ENCODE measurements around the gene SPATA3. TPM values are rescaled to one million over a fixed set of nuclear protein-coding genes. Genes with fewer than 3 reads are reported as not detected.

The SPATA3 gene
- total and polyA plus RNA-seq, 2 donors (not counting 1 experiment from before 2014, with no cell fraction given), result not detected

DNA sequence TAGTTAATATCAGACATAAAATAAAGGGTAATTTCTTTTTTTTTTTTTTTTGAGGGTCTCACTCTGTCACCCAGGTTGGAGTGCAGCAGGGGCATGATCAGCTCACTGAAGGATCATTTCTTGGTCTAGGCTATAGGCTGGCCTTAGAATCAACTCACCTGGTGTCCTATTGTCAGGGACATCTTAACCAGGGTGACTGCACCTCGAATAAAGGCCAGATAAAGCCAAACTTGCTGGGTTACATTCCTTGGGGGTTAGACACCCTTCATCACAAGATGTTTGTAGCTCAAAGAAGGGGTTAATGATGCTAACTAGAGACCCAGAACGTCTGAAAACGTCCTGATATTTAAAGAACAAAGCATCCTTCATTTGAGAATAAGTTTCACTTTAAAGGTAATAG is 17.9 kb downstream of the SPATA3 start:
- H3K27me3 ChIP-seq (ENCODE audit: control insufficient read depth, insufficient read depth, low read length), result peaks cover 17% of the 10 kb centered on the region

GRCh38 chr2:231015478-231015877 is 19.6 kb downstream of the SPATA3 start:
- TF ChIP-seq EZH2 (IDR thresholded peaks at IDR 0.05; ENCODE audit: low read length, missing control alignments) (no peak), CTCF (conservative IDR thresholded peaks at IDR 0.05 in 1 of 2, IDR thresholded peaks at IDR 0.05 in 1 of 2; ENCODE audit: low read depth in 1 of 2, low read length in 2 of 2) (no peak)
- no peak overlapping the region for H2AFZ ChIP-seq (ENCODE audit: low read length)

More for the DNA sequence above, 17.9 kb downstream of the SPATA3 start:
- no peak overlapping the region for H3K27ac ChIP-seq (ENCODE audit: insufficient read depth, low read length)
- H2AFZ ChIP-seq (ENCODE audit: low read length), result no peak overlapping the region
- H3K36me3 ChIP-seq (ENCODE audit: control insufficient read depth, insufficient read depth, low read length), result no peaks in the 10 kb centered on the region
- H3K9ac ChIP-seq (ENCODE audit: insufficient read depth, low read length), result no peak overlapping the region
- H3K4me1 ChIP-seq (ENCODE audit: control insufficient read depth, extremely low read depth, insufficient read depth, low read length), result no peaks in the 10 kb centered on the region
- H4K20me1 ChIP-seq (ENCODE audit: control insufficient read depth, extremely low read depth, insufficient read depth, low read length), result no peaks in the 10 kb centered on the region
- no peaks in the 10 kb centered on the region for H3K9me3 ChIP-seq (ENCODE audit: control insufficient read depth, insufficient read depth, low read depth, low read length)
- H3K4me2 ChIP-seq (ENCODE audit: extremely low read depth, insufficient read depth, low read length), result no peak overlapping the region
- DNase-seq (ENCODE audit: low read depth in 2 of 2), result no peak
- H3K79me2 ChIP-seq (ENCODE audit: control insufficient read depth, insufficient read depth, low read length), result no peaks in the 10 kb centered on the region
- no peak overlapping the region for H3K4me3 ChIP-seq (replicated peaks in 1 of 4; ENCODE audit: control extremely low read depth in 1 of 4, insufficient read depth in 1 of 4, low read depth in 3 of 4, low read length in 4 of 4)
- TF ChIP-seq CTCF (conservative IDR thresholded peaks at IDR 0.05 in 1 of 2, IDR thresholded peaks at IDR 0.05 in 1 of 2; ENCODE audit: low read depth in 1 of 2, low read length in 2 of 2) (no peak), EZH2 (IDR thresholded peaks at IDR 0.05; ENCODE audit: low read length, missing control alignments) (no peak)

GRCh38 chr2:231015926-231016325 is 20.0 kb downstream of the SPATA3 start:
- TF ChIP-seq EZH2 (IDR thresholded peaks at IDR 0.05; ENCODE audit: low read length, missing control alignments) (no peak), CTCF (conservative IDR thresholded peaks at IDR 0.05 in 1 of 2, IDR thresholded peaks at IDR 0.05 in 1 of 2; ENCODE audit: low read depth in 1 of 2, low read length in 2 of 2) (no peak)

More at GRCh38 chr2:231015478-231015877, 19.6 kb downstream of the SPATA3 start:
- no peaks in the 10 kb centered on the region for H3K4me1 ChIP-seq (ENCODE audit: control insufficient read depth, extremely low read depth, insufficient read depth, low read length)
- no peak overlapping the region for H3K9ac ChIP-seq (ENCODE audit: insufficient read depth, low read length)
- no peaks in the 10 kb centered on the region for H3K79me2 ChIP-seq (ENCODE audit: control insufficient read depth, insufficient read depth, low read length)
- no peak for DNase-seq (ENCODE audit: low read depth in 2 of 2)
- no peaks in the 10 kb centered on the region for H3K9me3 ChIP-seq (ENCODE audit: control insufficient read depth, insufficient read depth, low read depth, low read length)
- H3K27me3 ChIP-seq (ENCODE audit: control insufficient read depth, insufficient read depth, low read length), result peaks cover 17% of the 10 kb centered on the region
- H3K4me3 ChIP-seq (replicated peaks in 1 of 4; ENCODE audit: control extremely low read depth in 1 of 4, insufficient read depth in 1 of 4, low read depth in 3 of 4, low read length in 4 of 4), result no peak overlapping the region
- no peaks in the 10 kb centered on the region for H3K36me3 ChIP-seq (ENCODE audit: control insufficient read depth, insufficient read depth, low read length)
- no peak overlapping the region for H3K4me2 ChIP-seq (ENCODE audit: extremely low read depth, insufficient read depth, low read length)
- H4K20me1 ChIP-seq (ENCODE audit: control insufficient read depth, extremely low read depth, insufficient read depth, low read length), result no peaks in the 10 kb centered on the region
- H3K27ac ChIP-seq (ENCODE audit: insufficient read depth, low read length), result no peak overlapping the region

More at GRCh38 chr2:231015926-231016325, 20.0 kb downstream of the SPATA3 start:
- Histone ChIP-seq H3K4me1 (ENCODE audit: control insufficient read depth, extremely low read depth, insufficient read depth, low read length) (no peaks in the 10 kb centered on the region), H3K27ac (ENCODE audit: insufficient read depth, low read length) (no peak overlapping the region), H2AFZ (ENCODE audit: low read length) (no peak overlapping the region), H3K4me3 (replicated peaks in 1 of 4; ENCODE audit: control extremely low read depth in 1 of 4, insufficient read depth in 1 of 4, low read depth in 3 of 4, low read length in 4 of 4) (no peak overlapping the region), H3K9me3 (ENCODE audit: control insufficient read depth, insufficient read depth, low read depth, low read length) (no peaks in the 10 kb centered on the region), H3K9ac (ENCODE audit: insufficient read depth, low read length) (no peak overlapping the region), H3K79me2 (ENCODE audit: control insufficient read depth, insufficient read depth, low read length) (no peaks in the 10 kb centered on the region), H3K27me3 (ENCODE audit: control insufficient read depth, insufficient read depth, low read length) (peaks cover 17% of the 10 kb centered on the region), H3K4me2 (ENCODE audit: extremely low read depth, insufficient read depth, low read length) (no peak overlapping the region), H4K20me1 (ENCODE audit: control insufficient read depth, extremely low read depth, insufficient read depth, low read length) (no peaks in the 10 kb centered on the region), H3K36me3 (ENCODE audit: control insufficient read depth, insufficient read depth, low read length) (no peaks in the 10 kb centered on the region)
- no peak for DNase-seq (ENCODE audit: low read depth in 2 of 2)
